GM23338 (cell line): ENCODE measurements around the gene FGG. TPM values are rescaled to one million over a fixed set of nuclear protein-coding genes. Genes with fewer than 3 reads are reported as not detected.

Source experiments
- ATAC-seq: fragments of 200-7000 bp; cut with Tn5 transposase; 3 replicates; pipeline ENCODE4 v1.9.1; 2020
- DNase-seq: peaks from one replicate; pipeline ENCODE4 v3.0.0-alpha.2; 2015; ENCODE audit warnings: low spot score
- H2AFZ ChIP-seq: fragments of 200-600 bp; sonication (generic); 2 replicates; pipeline ENCODE4 v1.8.0; 2016; ENCODE audit warnings: antibody characterized with exemption, mild to moderate bottlenecking, moderate library complexity
- H3F3A ChIP-seq: fragments of 200-600 bp; sonication (generic); replicated peaks from 2 replicates; pipeline ENCODE4 v1.8.0; 2017; ENCODE audit warnings: antibody characterized with exemption, mixed run types, low read depth
- H3K27ac ChIP-seq: fragments of 200-600 bp; sonication (generic); 2 replicates; pipeline ENCODE4 v1.6.1; 2016; ENCODE audit warnings: low read depth
- H3K27me3 ChIP-seq: fragments of 200-600 bp; sonication (generic); 2 replicates; pipeline ENCODE4 v1.8.0; 2016; ENCODE audit warnings: mild to moderate bottlenecking, mixed run types, moderate library complexity; ENCODE audit not compliant: insufficient read depth
- H3K36me3 ChIP-seq: fragments of 200-600 bp; sonication (generic); 2 replicates; pipeline ENCODE4 v1.8.0; 2016; ENCODE audit warnings: mild to moderate bottlenecking; ENCODE audit not compliant: insufficient read depth
- H3K4me1 ChIP-seq: fragments of 200-600 bp; sonication (generic); 2 replicates; pipeline ENCODE4 v1.8.0; 2016; ENCODE audit warnings: mild to moderate bottlenecking, moderate library complexity; ENCODE audit not compliant: insufficient read depth
- H3K4me2 ChIP-seq: fragments of 200-600 bp; sonication (generic); 2 replicates; pipeline ENCODE4 v1.7.1; 2017; ENCODE audit warnings: mixed run types
- H3K4me3 ChIP-seq: fragments of 200-600 bp; sonication (generic); 2 replicates; pipeline ENCODE4 v1.6.1; 2016; ENCODE audit warnings: mixed run types
- H3K79me2 ChIP-seq: fragments of 200-600 bp; sonication (generic); replicated peaks from 2 replicates; pipeline ENCODE4 v1.8.0; 2017; ENCODE audit warnings: mild to moderate bottlenecking; ENCODE audit not compliant: insufficient read depth
- H3K9me2 ChIP-seq: fragments of 200-600 bp; sonication (generic); 2 replicates; pipeline ENCODE4 v1.8.0; 2017; ENCODE audit not compliant: insufficient read depth
- H4K20me1 ChIP-seq: fragments of 200-600 bp; sonication (generic); replicated peaks from 2 replicates; pipeline ENCODE4 v1.8.0; 2017; ENCODE audit warnings: mild to moderate bottlenecking; ENCODE audit not compliant: insufficient read depth
- H3K27ac Mint-ChIP-seq: 2 replicates; pipeline ENCODE4 v1.8.0; 2020; ENCODE audit warnings: inconsistent platforms, mild to moderate bottlenecking, moderate library complexity, mixed read lengths
- H3K27me3 Mint-ChIP-seq: 3 replicates; pipeline ENCODE4 v1.8.0; 2022; ENCODE audit warnings: low read depth, mild to moderate bottlenecking, moderate library complexity, mixed read lengths, inconsistent platforms; ENCODE audit not compliant: insufficient read depth, poor library complexity
- H3K36me3 Mint-ChIP-seq: 3 replicates; pipeline ENCODE4 v1.8.0; 2021; ENCODE audit warnings: low read depth, mild to moderate bottlenecking, inconsistent platforms, moderate library complexity, mixed read lengths
- H3K4me1 Mint-ChIP-seq: 3 replicates; pipeline ENCODE4 v1.8.0; 2020; ENCODE audit warnings: mild to moderate bottlenecking, inconsistent platforms, mixed read lengths
- H3K4me3 Mint-ChIP-seq: 3 replicates; pipeline ENCODE4 v1.8.0; 2021; ENCODE audit warnings: moderate library complexity, mild to moderate bottlenecking, inconsistent platforms, mixed read lengths
- H3K9me3 Mint-ChIP-seq: 3 replicates; pipeline ENCODE4 v1.8.0; 2020; ENCODE audit warnings: moderate library complexity, mild to moderate bottlenecking, inconsistent platforms, mixed read lengths
- EZH2 ChIP-seq: fragments of 200-600 bp; sonication (generic); IDR thresholded peaks from one replicate; pipeline ENCODE4 v1.8.0; 2017; ENCODE audit warnings: antibody characterized with exemption, mild to moderate bottlenecking, low read depth; ENCODE audit not compliant: unreplicated experiment
- EZH2phosphoT487 ChIP-seq: fragments of 200-600 bp; sonication (generic); IDR thresholded peaks from one replicate; pipeline ENCODE4 v1.8.1; 2018; ENCODE audit warnings: antibody characterized with exemption; ENCODE audit not compliant: unreplicated experiment
- JUNB ChIP-seq: IDR thresholded peaks from one replicate; pipeline ENCODE4 v1.6.1; 2016; ENCODE audit warnings: antibody characterized with exemption; ENCODE audit not compliant: unreplicated experiment
- NANOG ChIP-seq: IDR thresholded peaks from 2 replicates; pipeline ENCODE4 v1.6.1; 2016; ENCODE audit warnings: antibody characterized with exemption, borderline replicate concordance
- ZNF114 ChIP-seq: fragments of 250-450 bp; sonication (Bioruptor Pico); IDR thresholded peaks from 2 replicates; pipeline ENCODE4 v1.5.0; 2020; ENCODE audit warnings: mild to moderate bottlenecking, moderate library complexity
- ZNF331 ChIP-seq: fragments of 250-450 bp; sonication (Bioruptor Pico); IDR thresholded peaks from 2 replicates; pipeline ENCODE4 v1.5.0; 2020; ENCODE audit warnings: low read depth, mild to moderate bottlenecking, moderate library complexity
- polyA plus RNA-seq: library from polyadenylated mRNA; unstranded; fragments of >200 nt; fragmentation: Nextera tagmentation; extraction: Ambion mirVana; gene quantifications from 2 replicates; pipeline ENCODE4 v1.2.1, GENCODE V29; 2016
- total RNA-seq: library from RNA; depleted of rRNA; stranded (reverse); fragments of >200 nt; shearing (Covaris generic); gene quantifications from 2 replicates; pipeline ENCODE4 v1.2.3, GENCODE V29; 2014
- TF ChIP-seq, protein P1 (sequence below): fragments of 250-450 bp; sonication (Bioruptor Pico); IDR thresholded peaks from 2 replicates; pipeline ENCODE4 v1.5.0; 2020; ENCODE audit warnings: mild to moderate bottlenecking, moderate library complexity
- TF ChIP-seq, protein P2 (sequence below): IDR thresholded peaks from one replicate; pipeline ENCODE4 v1.6.1; 2018; ENCODE audit warnings: antibody characterized with exemption; ENCODE audit not compliant: unreplicated experiment
- TF ChIP-seq, protein P3 (sequence below): IDR thresholded peaks from 2 replicates; pipeline ENCODE4 v1.6.1; 2016; ENCODE audit warnings: antibody characterized with exemption
- TF ChIP-seq, protein P4 (sequence below), 2 experiments: fragments of 200-600 bp in 1 of 2; sonication (generic) in 1 of 2; conservative IDR thresholded peaks; 2 replicates each; pipeline versions ENCODE4 v1.5.1 to v1.6.1; 2016 to 2017; ENCODE audit warnings: antibody characterized with exemption in 2 of 2, low read depth in 2 of 2, mild to moderate bottlenecking in 2 of 2, moderate library complexity in 1 of 2

FGG gene
- total and polyA plus RNA-seq, 2 experiments from 2014 or later: not detected

DNA sequence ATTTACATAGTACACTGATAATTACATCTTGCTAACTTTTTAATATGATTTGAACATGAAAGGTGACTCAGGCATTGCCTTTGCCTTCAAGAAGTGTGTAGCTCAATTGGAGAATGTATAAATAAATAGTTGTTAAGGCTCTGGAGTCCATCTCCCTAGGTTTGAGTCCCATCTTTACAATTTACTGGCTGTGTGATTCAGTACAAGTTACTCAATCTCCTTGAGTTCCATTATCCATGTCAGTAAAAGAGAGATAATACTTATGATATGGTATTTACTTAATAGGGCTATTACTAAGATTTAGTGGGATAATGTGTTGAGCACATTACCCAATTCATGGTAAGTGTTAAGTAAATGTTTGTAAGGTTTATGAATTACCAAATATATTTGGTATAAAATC, 1.9 kb upstream of the FGG start:
- peaks cover 12% of the 10 kb centered on the region; the same call in 2 of the 3 replicates for H3K4me1 Mint-ChIP-seq
- Histone ChIP-seq H2AFZ (no peak overlapping the region), H3F3A (no peaks in the 10 kb centered on the region), H3K36me3 (no peaks in the 10 kb centered on the region), H4K20me1 (no peaks in the 10 kb centered on the region), H3K9me2 (no peaks in the 10 kb centered on the region), H3K79me2 (no peaks in the 10 kb centered on the region), H3K4me1 (peaks cover 10% of the 10 kb centered on the region), H3K4me2 (no peak overlapping the region), H3K27me3 (no peaks in the 10 kb centered on the region), H3K27ac (no peak overlapping the region), H3K4me3 (no peak overlapping the region)
- H3K27me3 Mint-ChIP-seq: no peaks in the 10 kb centered on the region
- no peaks in the 10 kb centered on the region for H3K9me3 Mint-ChIP-seq
- no peaks in the 10 kb centered on the region for H3K36me3 Mint-ChIP-seq
- no peak for ATAC-seq
- no peak for DNase-seq
- TF ChIP-seq JUNB (no peak), ZNF114 (CRISPR knock-in tag) (no peak), ZNF331 (CRISPR knock-in tag) (no peak), EZH2 (no peak), NANOG (no peak), EZH2phosphoT487 (no peak)
- TF ChIP-seq, protein P1, sequence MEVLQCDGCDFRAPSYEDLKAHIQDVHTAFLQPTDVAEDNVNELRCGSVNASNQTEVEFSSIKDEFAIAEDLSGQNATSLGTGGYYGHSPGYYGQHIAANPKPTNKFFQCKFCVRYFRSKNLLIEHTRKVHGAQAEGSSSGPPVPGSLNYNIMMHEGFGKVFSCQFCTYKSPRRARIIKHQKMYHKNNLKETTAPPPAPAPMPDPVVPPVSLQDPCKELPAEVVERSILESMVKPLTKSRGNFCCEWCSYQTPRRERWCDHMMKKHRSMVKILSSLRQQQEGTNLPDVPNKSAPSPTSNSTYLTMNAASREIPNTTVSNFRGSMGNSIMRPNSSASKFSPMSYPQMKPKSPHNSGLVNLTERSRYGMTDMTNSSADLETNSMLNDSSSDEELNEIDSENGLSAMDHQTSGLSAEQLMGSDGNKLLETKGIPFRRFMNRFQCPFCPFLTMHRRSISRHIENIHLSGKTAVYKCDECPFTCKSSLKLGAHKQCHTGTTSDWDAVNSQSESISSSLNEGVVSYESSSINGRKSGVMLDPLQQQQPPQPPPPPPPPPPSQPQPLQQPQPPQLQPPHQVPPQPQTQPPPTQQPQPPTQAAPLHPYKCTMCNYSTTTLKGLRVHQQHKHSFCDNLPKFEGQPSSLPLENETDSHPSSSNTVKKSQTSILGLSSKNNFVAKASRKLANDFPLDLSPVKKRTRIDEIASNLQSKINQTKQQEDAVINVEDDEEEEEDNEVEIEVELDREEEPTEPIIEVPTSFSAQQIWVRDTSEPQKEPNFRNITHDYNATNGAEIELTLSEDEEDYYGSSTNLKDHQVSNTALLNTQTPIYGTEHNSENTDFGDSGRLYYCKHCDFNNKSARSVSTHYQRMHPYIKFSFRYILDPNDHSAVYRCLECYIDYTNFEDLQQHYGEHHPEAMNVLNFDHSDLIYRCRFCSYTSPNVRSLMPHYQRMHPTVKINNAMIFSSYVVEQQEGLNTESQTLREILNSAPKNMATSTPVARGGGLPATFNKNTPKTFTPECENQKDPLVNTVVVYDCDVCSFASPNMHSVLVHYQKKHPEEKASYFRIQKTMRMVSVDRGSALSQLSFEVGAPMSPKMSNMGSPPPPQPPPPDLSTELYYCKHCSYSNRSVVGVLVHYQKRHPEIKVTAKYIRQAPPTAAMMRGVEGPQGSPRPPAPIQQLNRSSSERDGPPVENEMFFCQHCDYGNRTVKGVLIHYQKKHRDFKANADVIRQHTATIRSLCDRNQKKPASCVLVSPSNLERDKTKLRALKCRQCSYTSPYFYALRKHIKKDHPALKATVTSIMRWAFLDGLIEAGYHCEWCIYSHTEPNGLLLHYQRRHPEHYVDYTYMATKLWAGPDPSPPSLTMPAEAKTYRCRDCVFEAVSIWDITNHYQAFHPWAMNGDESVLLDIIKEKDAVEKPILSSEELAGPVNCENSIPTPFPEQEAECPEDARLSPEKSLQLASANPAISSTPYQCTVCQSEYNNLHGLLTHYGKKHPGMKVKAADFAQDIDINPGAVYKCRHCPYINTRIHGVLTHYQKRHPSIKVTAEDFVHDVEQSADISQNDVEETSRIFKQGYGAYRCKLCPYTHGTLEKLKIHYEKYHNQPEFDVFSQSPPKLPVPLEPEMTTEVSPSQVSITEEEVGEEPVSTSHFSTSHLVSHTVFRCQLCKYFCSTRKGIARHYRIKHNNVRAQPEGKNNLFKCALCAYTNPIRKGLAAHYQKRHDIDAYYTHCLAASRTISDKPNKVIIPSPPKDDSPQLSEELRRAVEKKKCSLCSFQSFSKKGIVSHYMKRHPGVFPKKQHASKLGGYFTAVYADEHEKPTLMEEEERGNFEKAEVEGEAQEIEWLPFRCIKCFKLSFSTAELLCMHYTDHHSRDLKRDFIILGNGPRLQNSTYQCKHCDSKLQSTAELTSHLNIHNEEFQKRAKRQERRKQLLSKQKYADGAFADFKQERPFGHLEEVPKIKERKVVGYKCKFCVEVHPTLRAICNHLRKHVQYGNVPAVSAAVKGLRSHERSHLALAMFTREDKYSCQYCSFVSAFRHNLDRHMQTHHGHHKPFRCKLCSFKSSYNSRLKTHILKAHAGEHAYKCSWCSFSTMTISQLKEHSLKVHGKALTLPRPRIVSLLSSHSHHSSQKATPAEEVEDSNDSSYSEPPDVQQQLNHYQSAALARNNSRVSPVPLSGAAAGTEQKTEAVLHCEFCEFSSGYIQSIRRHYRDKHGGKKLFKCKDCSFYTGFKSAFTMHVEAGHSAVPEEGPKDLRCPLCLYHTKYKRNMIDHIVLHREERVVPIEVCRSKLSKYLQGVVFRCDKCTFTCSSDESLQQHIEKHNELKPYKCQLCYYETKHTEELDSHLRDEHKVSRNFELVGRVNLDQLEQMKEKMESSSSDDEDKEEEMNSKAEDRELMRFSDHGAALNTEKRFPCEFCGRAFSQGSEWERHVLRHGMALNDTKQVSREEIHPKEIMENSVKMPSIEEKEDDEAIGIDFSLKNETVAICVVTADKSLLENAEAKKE (CRISPR knock-in tag): no peak
- TF ChIP-seq, protein P2, sequence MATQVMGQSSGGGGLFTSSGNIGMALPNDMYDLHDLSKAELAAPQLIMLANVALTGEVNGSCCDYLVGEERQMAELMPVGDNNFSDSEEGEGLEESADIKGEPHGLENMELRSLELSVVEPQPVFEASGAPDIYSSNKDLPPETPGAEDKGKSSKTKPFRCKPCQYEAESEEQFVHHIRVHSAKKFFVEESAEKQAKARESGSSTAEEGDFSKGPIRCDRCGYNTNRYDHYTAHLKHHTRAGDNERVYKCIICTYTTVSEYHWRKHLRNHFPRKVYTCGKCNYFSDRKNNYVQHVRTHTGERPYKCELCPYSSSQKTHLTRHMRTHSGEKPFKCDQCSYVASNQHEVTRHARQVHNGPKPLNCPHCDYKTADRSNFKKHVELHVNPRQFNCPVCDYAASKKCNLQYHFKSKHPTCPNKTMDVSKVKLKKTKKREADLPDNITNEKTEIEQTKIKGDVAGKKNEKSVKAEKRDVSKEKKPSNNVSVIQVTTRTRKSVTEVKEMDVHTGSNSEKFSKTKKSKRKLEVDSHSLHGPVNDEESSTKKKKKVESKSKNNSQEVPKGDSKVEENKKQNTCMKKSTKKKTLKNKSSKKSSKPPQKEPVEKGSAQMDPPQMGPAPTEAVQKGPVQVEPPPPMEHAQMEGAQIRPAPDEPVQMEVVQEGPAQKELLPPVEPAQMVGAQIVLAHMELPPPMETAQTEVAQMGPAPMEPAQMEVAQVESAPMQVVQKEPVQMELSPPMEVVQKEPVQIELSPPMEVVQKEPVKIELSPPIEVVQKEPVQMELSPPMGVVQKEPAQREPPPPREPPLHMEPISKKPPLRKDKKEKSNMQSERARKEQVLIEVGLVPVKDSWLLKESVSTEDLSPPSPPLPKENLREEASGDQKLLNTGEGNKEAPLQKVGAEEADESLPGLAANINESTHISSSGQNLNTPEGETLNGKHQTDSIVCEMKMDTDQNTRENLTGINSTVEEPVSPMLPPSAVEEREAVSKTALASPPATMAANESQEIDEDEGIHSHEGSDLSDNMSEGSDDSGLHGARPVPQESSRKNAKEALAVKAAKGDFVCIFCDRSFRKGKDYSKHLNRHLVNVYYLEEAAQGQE: no peak
- TF ChIP-seq, protein P3, sequence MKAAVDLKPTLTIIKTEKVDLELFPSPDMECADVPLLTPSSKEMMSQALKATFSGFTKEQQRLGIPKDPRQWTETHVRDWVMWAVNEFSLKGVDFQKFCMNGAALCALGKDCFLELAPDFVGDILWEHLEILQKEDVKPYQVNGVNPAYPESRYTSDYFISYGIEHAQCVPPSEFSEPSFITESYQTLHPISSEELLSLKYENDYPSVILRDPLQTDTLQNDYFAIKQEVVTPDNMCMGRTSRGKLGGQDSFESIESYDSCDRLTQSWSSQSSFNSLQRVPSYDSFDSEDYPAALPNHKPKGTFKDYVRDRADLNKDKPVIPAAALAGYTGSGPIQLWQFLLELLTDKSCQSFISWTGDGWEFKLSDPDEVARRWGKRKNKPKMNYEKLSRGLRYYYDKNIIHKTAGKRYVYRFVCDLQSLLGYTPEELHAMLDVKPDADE: no peak
- TF ChIP-seq, protein P4, sequence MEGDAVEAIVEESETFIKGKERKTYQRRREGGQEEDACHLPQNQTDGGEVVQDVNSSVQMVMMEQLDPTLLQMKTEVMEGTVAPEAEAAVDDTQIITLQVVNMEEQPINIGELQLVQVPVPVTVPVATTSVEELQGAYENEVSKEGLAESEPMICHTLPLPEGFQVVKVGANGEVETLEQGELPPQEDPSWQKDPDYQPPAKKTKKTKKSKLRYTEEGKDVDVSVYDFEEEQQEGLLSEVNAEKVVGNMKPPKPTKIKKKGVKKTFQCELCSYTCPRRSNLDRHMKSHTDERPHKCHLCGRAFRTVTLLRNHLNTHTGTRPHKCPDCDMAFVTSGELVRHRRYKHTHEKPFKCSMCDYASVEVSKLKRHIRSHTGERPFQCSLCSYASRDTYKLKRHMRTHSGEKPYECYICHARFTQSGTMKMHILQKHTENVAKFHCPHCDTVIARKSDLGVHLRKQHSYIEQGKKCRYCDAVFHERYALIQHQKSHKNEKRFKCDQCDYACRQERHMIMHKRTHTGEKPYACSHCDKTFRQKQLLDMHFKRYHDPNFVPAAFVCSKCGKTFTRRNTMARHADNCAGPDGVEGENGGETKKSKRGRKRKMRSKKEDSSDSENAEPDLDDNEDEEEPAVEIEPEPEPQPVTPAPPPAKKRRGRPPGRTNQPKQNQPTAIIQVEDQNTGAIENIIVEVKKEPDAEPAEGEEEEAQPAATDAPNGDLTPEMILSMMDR (conservative IDR thresholded peaks at IDR 0.05; ENCODE audit: low read depth in 2 of 2): no peak
- H3K27ac Mint-ChIP-seq: no peak overlapping the region
- H3K4me3 Mint-ChIP-seq: no peak overlapping the region
